GM18909 (cell line): ENCODE results near the gene APEX1.
"Not testable (repeated sequence)": the region's sequence is repeated elsewhere in the genome, so short reads cannot be mapped to it uniquely, and the experiment has no call there.

Experiments
- ATAC-seq: cut with Tn5 transposase; IDR thresholded peaks from one replicate; pipeline ENCODE4 v1.9.1; 2021; ENCODE audit warnings: mild to moderate bottlenecking; ENCODE audit not compliant: unreplicated experiment, poor library complexity

Gene APEX1

GRCh38 chr14:20434701-20435581, 20.1 kb upstream of the APEX1 start:
- no peak for ATAC-seq

- ATAC-seq, result no peak
Measured at GRCh38 chr14:20435582-20436362, 19.3 kb upstream of the APEX1 start, which contains the start of gene KLHL33. KLHL33 (minus strand) TSS chr14:20436166; CDS start chr14:20435811, 355 bp downstream.

- no peak for ATAC-seq
Measured at GRCh38 chr14:20436363-20436755, 18.7 kb upstream of the APEX1 start.

- no peak for ATAC-seq
Measured at GRCh38 chr14:20438664-20439063, 16.4 kb upstream of the APEX1 start.

GRCh38 chr14:20440465-20440864, 14.6 kb upstream of the APEX1 start:
- no peak for ATAC-seq

GRCh38 chr14:20440882-20441281, 14.1 kb upstream of the APEX1 start:
- ATAC-seq, result no peak

GRCh38 chr14:20441461-20441860, 13.6 kb upstream of the APEX1 start:
- no peak for ATAC-seq

- not testable (repeated sequence) for ATAC-seq
Measured at GRCh38 chr14:20443650-20444049, 11.4 kb upstream of the APEX1 start.

- ATAC-seq, result no peak
Measured at GRCh38 chr14:20446889-20447288, 8.1 kb upstream of the APEX1 start.

- not testable (repeated sequence) for ATAC-seq
Measured at GRCh38 chr14:20452831-20453230, 2.2 kb upstream of the APEX1 start.

- peak; percentile 59 for ATAC-seq
Measured at GRCh38 chr14:20455355-20456300, 602 bp downstream of the APEX1 start.

- ATAC-seq, result no peak
Measured at GRCh38 chr14:20456971-20457370, 1.9 kb downstream of the APEX1 start.

- no peak for ATAC-seq
Measured at GRCh38 chr14:20458031-20458789, 3.2 kb downstream of the APEX1 start.

- ATAC-seq, result peak; percentile 4
Measured at GRCh38 chr14:20460458-20461224, 5.6 kb downstream of the APEX1 start.

GRCh38 chr14:20461225-20462141, 6.5 kb downstream of the APEX1 start, which contains the start of gene PIP4P1:
PIP4P1 (minus strand) TSS chr14:20461434; CDS start chr14:20461325, 109 bp downstream.
- ATAC-seq, result peak; percentile 95

GRCh38 chr14:20468764-20469241, 13.8 kb downstream of the APEX1 start:
- peak; percentile 13 for ATAC-seq

- peak; percentile 96 for ATAC-seq
Measured at GRCh38 chr14:20469242-20469889, 14.3 kb downstream of the APEX1 start, which contains the start of gene PNP. PNP (plus strand) TSS chr14:20469406; CDS start chr14:20469525, 119 bp downstream.
